Lung microvascular endothelial cell (primary cell): ENCODE data around the gene P2RY6. TPM values are rescaled to one million over a fixed set of nuclear protein-coding genes. Genes with fewer than 3 reads are reported as not detected.

Source experiments
- DNase-seq, 2 donors: peaks; one replicate each; pipeline versions ENCODE4 v3.0.0 to v3.0.0-alpha.2; 2010; ENCODE audit warnings: low read depth in 2 of 2
- total RNA-seq: library from RNA; depleted of rRNA; stranded (reverse); fragments of >200 nt; gene quantifications from 2 replicates; pipeline ENCODE4 v1.2.1, GENCODE V29; 2014

P2RY6 gene
- total RNA-seq, 1 donor from 2014 or later = 0.20 TPM

DNA sequence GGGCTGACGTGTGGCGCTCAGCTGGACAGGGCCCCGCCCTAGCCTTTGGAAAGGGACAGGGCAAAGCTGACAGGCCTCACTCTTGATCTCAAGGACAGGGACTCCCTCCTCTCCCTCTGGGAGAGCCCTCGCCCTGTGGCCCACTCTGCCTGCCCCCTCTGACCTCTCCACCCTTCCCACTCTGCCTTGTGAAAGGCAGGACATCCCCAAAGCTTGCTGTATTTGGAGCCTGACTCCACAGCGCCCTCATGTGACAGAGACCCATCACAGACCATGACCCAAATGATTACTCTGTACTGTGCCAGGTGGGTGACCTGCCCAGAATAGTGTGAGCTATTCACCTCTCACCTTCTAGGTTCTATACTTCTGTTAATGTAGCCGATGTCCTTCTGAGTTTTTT, 35.3 kb upstream of the P2RY6 start:
- DNase-seq = peak; percentile 43 to 68

DNA sequence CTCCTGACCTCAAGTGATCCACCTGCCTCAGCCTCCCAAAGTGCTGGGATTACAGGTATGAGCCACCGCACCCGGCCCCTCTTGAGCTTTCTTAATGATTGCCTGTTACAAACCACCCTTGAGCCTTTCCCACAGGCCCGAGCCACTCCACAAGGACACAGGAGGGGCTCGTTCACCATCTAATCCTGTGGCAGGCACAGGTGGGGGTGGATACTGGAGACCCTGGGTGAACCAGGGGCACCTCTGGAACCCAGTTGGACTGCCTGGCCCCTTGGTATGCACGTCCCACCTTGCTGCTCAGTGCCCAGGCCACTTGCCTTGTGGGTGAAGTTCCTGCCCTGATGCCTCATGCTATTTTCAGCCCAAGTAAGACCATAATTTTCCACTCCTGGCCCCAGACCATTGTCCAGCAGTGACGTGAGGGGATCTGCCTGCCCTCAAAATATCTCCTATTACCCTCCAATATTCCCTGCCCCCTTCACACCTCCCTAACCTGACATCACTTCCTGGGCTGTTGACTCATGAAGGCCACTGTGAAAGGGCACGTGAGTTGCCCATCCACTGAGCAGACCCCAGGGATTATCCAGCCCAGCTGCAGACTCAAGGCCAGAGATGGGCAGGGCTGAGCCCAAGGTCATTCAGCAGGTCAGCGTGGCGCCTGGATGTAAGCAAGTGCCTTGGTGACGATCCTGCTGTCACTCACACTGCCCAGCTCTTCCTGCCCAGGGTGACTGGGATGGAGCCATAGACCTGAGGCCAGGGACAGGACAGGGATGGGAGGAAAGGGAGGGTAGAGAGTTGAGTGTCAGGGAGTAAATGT, 34.5 kb upstream of the P2RY6 start:
- DNase-seq = peak; percentile 39 to 51

DNA sequence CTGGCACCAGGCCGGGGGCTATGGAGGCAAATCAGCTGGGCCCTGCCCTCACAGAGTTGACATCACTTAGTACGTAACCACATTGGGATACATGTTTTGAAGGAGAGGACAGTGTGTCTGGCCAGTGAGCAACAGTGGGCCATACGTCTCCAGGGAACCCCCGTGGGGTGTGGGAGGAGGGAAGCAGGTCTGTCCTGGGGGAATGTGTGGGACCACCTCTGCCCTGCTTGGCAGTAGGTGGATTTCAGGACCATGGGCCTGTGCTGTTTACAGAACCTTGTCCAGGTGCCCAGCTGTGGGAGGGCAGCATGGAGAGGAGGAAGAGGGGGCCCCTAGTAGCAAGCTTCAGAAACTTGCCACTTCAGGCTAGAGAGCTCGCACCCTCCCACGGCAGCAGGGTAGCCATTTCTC, 33.0 kb upstream of the P2RY6 start:
- DNase-seq = no peak

DNA sequence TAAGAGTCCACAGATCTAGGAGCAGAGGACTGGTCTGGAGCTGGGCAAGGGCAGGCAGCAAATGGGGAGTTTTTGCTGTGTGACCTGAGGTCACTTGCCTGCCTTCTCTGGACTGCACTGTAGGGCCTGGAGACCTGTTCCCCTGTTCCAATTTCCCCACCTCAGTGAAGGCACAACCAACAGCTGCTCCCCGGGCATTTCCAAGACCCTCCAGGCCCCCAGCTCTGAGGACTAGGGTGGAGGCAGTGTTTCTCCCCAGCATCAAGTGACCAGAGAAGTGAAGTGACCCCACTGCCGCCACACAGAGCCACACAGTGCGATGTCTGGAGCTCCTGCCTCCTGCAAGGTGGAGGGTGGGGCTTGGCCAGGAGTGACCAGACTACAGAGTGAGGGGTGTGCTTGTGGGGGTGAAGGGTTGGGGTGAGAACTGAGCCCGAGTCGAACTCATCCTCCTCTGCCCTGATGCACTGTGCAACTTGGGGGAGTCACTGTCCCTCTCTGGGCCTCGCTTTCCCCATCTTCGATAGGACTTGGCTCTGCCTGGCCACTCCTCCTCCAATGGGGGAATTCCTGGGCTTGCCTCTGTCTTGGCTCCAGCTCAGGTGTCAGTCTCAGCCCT, 32.5 kb upstream of the P2RY6 start:
- DNase-seq = peak in 1 of 2 donors; percentile 24

DNA sequence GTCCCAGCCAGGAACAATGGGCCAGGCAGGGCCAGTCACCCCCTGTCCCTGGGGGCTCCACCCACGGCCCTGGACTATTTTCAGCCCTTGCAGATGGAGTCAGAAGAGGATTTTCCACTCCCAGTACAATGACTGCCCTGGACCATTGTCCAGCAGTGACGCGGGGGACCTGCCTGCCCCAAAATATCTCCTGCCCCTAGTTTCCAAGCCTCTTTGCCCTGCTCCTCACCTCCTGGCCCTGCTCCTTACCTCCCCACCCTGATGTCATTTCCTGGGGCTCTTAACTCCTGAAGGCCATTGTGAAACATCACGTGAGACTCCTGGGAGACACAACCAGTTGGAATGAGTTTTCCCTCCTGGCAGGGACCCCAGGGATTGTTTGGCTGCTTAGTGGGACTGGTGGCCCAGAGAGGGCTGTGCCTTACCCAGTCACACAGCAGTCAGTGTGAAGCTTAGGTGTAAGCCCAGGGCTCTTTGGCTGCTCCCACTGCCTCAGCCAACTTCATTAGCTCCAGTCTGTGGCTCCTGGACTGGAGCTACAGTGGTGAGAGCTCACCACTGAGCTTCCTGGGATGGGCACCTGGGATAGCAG, 31.9 kb upstream of the P2RY6 start:
- peak; percentile 24 to 38 for DNase-seq

DNA sequence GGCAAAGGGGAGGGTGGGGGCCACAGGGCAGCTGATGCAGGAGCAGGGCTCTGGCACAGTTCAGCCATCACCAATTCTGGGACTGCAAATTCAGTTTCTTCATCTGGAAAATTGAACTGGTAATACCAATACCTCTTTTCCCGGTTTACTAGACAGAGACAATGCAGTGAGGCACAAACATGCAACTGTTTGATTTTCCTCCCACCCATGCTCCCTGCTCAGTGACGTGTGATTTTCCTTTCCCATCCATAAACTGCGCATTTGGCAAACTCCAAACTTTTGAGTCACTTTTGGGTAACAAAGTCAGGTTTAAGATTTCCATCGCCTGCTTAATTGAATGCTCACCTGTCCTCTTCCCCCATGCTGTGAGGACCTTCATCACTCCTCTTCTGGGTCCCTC, 30.8 kb upstream of the P2RY6 start:
- DNase-seq = no peak

DNA sequence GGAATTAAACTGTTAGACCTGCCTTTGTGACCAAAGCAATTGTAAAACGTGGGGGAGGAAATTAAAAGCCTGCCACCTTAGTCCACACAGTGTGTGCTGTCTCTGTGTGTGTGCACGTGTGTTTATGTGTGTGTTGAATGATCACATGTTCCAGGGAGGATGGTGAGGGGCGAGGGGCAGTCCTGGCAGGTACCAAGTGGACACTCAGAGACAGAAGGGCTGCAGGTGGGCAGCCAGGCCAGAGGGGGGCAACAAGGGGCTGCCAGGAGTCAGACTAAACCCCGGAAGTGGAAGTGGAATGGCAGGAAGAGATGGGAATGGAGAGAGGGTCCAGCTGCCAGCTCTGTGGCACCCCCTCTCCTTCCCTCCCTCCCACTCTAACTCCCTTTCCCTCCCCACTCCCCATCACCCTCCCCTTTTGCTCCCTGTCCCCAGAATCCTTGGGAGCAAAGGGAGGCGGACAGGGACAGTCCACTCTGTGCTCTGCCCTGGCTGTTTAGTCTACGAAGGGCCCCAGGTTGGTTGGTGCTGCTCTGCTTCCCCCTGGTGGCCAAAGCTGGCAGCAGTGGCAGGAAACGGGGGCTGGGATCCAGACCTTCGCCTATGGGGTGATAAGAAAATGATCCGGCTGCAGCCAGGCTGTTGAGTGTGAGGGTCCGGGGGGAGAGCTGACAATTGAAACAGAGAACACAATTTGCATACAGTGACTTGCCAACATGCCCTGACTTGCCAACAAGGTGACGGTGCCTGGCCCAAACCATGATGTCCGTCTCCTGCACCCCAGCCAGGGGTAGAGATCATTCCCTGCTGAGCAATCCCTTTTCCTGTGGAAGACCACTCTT, 29.7 kb upstream of the P2RY6 start:
- peak; percentile 70 to 79 for DNase-seq

DNA sequence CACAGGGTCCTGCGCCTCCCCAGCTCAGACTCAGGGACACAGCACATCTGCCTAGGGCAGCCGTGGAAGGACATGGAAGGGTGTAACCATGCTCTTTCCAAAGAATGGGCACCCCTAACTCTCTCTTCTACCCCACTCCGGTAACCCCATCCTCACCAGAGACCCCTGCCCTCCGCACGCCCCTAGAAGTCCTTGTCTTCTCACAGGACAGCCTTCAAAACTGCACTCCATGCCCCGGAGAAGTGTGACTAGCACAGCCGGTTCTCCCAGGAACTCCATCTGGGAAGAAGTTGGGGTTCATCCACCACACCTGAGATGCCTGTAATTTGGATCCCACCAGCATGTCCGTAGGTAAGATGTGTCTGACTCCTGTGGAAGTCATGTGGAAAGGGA, 29.0 kb upstream of the P2RY6 start:
- DNase-seq = no peak

DNA sequence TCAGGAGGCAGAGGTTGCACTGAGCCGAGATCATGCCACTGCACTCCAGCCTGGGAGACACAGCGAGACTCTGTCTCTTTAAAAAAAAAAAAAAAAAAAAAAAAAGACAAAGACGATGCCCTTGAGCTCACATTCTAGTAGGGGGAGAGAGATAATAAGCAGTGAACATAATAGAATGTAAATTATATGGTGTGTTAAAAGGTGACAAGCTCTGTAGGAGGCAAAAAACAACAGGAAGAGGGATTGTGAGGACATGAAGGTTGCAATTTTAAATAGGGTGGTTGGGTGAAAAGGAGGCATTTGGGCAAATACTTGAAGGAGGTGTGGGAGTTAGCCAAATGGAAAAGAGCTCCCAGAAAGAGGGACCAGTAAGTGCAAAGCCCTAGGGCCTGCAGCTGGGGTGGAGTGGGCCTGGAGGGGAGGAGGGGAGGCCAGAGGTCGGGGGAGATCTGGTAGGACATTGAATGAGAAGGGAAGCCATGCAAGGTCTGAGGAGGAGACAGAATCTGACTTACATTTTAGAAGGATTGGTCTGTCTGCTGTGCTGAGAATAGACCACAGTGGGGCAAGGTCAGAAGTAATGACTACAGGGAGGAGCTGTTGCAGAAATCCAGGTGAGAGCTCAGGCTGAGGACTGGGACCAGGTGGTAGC, 27.4 kb upstream of the P2RY6 start:
- DNase-seq = no peak

DNA sequence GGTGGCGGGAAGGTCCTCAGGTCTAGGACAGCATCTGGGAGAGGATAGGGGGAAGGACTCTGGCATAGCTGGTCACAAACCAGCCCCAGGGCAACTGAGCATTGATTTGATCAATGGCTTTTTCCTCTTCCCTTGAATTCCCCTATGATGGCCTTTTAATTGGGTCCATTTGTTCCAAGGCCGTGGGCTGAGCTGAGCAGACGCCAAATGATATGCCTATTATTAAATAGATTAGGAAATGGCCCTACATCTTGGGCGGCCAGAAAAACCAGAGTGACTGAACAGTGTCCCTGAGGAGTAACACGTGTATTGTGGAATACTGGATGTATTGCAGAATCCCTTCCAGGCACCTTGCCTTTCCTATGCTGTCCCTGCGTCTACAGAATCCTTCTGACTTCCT, 26.7 kb upstream of the P2RY6 start:
- DNase-seq = no peak

DNA sequence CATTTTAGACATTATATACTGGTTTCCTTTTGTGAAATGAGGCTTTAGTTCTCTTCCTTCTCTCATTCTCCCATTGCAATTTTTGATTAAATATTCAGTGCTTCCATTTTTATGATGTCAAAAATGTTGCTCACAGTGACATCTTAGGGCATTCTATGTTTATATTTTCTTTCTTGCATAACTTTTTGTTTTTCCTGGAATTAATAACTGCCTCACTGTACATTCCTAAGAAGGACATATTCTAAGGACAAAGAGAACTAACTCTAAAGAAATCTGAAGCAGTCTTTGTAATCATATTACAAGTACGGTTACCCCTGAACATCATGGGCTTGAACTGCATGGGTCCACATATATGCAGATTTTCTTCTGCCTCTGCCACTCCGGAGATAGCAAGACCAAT, 25.8 kb upstream of the P2RY6 start:
- no peak for DNase-seq

DNA sequence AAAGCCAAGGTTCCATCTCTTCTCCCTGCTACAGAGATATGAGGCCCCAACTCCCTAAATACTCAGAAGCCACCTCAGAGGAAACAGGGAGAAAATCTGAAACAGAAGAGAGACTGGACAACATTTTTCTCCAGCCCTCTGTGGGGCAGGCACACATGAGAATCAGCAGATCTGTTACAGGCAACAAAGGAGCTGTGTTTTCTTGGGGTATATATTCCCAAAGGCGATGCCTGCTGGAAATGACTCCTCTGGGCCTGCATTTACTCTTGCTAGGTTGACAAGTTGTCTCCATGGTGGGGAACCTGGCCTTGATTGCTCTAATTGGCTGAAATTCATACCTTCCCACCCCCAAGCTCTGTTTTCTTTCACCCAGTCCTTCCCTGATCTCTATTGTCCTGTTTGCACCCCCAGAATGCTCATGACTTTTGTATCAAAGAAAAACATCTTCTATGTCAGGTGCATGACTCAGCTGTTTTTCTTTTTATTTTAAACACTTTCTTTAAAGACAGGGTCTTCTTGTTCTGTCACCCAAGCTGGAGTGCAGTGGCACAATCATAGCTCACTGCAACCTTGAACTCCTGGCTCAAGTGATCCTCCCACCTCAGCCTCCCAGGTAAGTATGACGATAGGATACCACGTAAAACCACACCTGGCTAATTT, 23.5 kb upstream of the P2RY6 start:
- DNase-seq = no peak

DNA sequence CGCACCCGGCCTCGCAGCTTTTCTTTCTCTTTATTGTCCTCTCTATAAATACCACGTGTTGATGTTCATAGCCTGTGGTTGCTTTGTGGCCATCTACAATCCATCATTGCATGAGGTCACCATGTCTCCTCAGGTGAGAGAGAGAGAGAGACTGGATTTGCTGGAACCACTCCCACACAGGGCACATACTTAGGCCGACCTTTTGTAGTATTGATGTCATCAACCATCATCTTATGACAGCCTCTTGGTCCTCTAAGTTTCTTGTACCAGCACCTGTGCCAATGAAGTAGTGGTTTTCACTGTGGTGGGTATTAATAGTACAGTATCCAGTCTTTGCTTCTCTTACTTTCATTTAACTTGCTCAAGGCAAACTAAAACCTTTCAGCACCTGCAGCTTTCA, 22.8 kb upstream of the P2RY6 start:
- DNase-seq = no peak

DNA sequence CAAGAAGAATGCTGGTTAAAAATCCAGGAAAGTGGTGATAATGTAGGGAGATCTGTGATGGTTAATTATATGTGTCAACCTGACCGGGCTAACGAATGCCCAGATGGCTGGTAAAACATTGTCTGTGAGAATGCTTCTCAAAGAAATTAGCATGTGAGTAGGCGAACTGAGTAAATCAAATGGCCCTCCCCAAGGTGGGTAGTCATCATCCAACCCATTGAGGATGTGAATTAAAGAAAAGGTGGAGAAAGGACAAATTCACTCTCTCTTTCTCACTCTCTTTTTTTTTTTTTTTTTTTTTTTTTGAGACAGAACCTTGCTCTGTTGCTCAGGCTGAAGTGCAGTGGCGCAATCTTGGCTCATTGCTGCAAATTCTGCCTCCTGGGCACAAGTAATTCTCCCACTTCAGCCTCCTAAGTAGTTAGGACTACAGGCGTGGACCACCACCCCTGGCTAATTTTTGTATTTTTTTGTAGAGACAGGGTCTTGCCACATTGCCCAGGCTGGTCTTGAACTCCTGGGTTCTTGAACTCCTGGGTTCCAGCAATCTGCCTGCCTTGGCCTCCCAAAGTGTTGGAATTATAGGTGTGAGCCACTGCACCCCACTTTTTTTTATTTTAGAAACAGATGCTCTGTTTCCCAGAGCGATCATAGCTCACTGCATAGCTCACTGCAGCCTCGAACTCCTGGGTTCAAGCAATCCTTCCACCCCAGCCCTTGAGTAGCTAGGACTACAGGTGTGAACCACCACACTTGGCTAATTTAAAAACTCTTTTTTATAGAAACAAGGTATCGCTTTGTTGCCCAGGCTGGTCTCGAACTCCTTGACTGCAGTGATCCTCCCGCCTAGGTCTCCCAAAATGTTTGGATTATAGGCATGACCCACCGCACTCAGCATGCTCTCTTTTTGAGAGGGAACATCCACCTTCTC, 22.0 kb upstream of the P2RY6 start:
- DNase-seq = no peak

DNA sequence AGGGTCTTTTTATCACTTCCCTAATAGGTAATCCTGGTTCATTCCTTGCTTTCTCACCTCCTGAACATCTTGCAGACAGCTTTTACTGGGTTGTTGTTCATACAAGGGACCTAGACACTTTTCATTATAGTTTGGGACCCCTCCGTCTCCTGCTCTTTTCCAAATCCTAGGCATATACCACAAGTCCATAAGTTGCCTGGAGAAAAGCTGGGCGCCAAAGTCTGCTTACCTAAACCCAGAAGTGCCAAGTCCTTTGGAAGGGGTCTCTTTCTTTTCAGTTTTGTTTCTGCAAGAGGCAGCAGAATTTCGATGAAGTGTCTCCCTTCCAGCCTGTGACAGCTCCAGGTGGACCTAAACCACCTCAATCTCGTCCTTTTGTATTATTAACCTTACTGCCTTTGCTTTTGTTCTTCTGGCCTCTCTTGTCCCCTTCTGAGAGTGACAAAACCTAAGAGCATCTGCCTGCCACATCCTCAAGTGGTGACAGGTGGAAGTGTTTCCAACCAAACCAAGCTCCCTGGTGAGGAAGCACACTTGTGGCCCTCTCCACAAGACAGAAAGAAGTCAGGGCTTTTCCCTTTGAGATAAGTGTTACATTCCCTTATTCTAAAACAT, 19.5 kb upstream of the P2RY6 start:
- no peak for DNase-seq

DNA sequence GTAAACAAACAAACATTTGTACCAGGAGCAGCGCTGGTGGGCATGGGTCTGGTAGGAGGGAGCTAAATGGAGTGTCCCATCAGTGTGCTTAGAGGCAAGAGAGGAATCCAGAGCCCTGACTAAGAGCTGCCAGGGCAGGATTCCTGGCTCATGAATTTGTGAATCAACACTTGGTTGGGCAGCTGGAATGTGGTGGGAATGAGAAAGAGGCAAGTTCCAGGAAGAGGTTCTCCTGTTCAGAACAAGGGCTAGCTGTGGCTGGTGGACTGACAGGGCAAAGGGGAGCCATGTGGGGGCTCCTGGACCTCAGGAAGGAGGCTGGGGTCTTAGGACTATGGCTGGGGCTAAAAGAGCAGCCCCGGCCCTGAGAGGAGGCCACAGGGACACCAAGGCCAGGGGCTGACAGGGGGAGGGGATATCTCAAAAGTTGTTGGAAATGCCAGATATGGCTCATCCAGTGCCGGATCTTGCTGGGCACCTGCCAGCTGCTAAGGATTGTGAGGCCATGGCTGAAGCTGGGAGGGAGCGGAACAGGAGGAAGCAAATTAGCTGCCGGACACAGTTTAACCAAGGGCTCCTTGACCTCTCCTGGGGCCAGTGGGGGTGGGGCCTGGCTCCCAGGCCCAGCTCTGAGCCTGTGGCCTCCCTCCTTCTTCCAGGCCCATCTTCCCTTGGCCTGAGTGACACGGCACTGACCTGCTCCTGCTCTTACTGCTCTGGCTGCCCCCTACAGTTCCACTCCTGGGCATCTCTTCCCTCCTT, 14.6 kb upstream of the P2RY6 start:
- peak in 1 of 2 donors; percentile 63 for DNase-seq

DNA sequence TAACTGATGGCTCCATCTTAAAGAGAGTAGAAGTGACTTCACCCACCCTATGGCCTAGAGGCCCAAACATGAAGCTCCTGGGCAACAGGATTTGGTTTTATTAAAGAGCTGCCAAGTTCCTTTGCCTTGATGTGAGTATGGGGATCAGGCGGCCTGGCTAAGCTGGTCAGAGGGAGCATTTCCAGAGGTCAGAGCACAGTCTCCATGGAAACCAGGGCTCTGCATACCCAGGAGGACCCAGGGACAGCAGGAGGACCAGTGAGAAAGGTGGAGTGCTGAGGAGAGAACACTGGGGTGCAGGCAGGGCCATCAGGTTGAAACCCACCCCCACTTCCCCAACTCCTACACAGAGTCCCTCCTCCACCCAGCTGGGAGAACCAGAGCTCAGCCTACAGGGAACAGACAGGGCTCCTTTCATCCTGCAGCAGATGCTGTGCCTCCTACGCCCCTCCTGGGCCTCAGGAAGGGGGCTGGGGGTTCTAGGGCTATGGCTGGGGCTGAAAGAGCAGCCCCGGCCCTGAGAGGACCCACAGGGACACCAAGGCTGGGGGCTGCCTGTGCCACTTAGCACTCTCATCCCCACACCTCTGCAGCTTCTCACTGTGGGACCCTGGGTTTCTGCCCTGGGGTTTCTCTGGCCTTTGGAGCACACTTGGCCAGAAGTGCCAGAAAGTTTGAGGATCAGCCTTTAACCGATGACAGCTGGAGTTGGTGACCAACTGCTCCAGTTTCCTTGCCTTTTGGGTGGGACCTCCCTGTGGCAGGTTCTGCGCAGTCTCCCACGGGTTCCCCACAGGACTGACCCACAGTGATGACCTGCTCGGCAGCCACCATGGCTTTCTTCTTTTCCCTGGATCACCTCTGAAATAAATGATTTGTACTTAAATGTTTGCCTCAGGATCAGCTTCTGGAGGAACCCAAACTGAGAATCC, 13.8 kb upstream of the P2RY6 start:
- no peak for DNase-seq
